Endothelial cell of umbilical vein (primary cell): ENCODE data around the gene USP47. TPM values are rescaled to one million over a fixed set of nuclear protein-coding genes. Genes with fewer than 3 reads are reported as not detected.

ENCODE experiments used
- BruUV-seq: library from RNA; stranded (reverse); fragments of 400-500 nt; replicated peaks from 2 replicates; lab custom pipeline; 2021; lab: Mats Ljungman, UMichigan
- CTCF ChIA-PET: fragments of 300-600, 350-600 bp; sonication (Branson Sonifier 250); formaldehyde crosslinking; loops from one replicate; lab custom pipeline; 2021; ENCODE audit warnings: antibody characterized with exemption, inconsistent platforms; lab: Charles Lee
- POLR2A ChIA-PET: fragments of 300-600, 350-600 bp; sonication (Branson Sonifier 250); formaldehyde crosslinking; loops from one replicate; lab custom pipeline; 2021; ENCODE audit warnings: antibody characterized with exemption, inconsistent platforms; lab: Charles Lee
- DNase-seq: peaks from one replicate; pipeline ENCODE4 v3.0.0-alpha.2; 2011; ENCODE audit warnings: low read depth, low spot score
- FAIRE-seq: peaks from 2 replicates; lab custom pipeline; 2011; peaks lifted over from hg19 to GRCh38; lab: Jason Lieb, UNC
- H2AFZ ChIP-seq: 2 replicates; pipeline ENCODE4 v1.6.0; 2012; ENCODE audit warnings: low read depth, low read length, control low read depth, inconsistent platforms
- H3K27ac ChIP-seq: 2 replicates; pipeline ENCODE4 v1.5.1; 2011; ENCODE audit warnings: low read depth, mild to moderate bottlenecking, control low read depth, low read length, moderate library complexity; ENCODE audit not compliant: insufficient read depth
- H3K27me3 ChIP-seq, 2 experiments: 2 replicates each; pipeline versions ENCODE4 v1.6.0 to v1.6.1; 2011; ENCODE audit warnings: low read length in 2 of 2, mixed read lengths in 1 of 2; ENCODE audit not compliant: control insufficient read depth in 2 of 2, insufficient read depth in 2 of 2
- H3K36me3 ChIP-seq, 2 experiments: 2 replicates in 1 of 2; 3 replicates in 1 of 2; pipeline ENCODE4 v1.5.1; 2011; ENCODE audit warnings: low read length in 2 of 2, mild to moderate bottlenecking in 1 of 2, moderate library complexity in 1 of 2; ENCODE audit not compliant: control insufficient read depth in 2 of 2, insufficient read depth in 2 of 2; ENCODE audit errors: extremely low read depth in 1 of 2
- H3K4me1 ChIP-seq: 3 replicates; pipeline ENCODE4 v1.5.1; 2011; ENCODE audit warnings: mild to moderate bottlenecking, low read length; ENCODE audit not compliant: control insufficient read depth, insufficient read depth; ENCODE audit errors: extremely low read depth
- H3K4me2 ChIP-seq: 2 replicates; pipeline ENCODE4 v1.6.1; 2011; ENCODE audit warnings: low read length, control low read depth, mixed read lengths; ENCODE audit not compliant: insufficient read depth
- H3K4me3 ChIP-seq, 3 experiments: fragments of 200-600 bp in 1 of 3; sonication (generic), shearing (Covaris generic) in 1 of 3; replicated peaks in 1 of 3; 2 replicates each; pipeline ENCODE4 v1.5.1; 2011 to 2016; ENCODE audit warnings: control low read depth in 3 of 3, low read length in 3 of 3, mild to moderate bottlenecking in 2 of 3, inconsistent platforms in 1 of 3, low read depth in 1 of 3, moderate library complexity in 1 of 3; ENCODE audit not compliant: insufficient read depth in 1 of 3
- H3K79me2 ChIP-seq: 2 replicates; pipeline ENCODE4 v1.6.0; 2012; ENCODE audit warnings: low read length, inconsistent platforms; ENCODE audit not compliant: control insufficient read depth, insufficient read depth
- H3K9ac ChIP-seq: replicated peaks from 2 replicates; pipeline ENCODE3; 2011; ENCODE audit warnings: low read length, control low read depth; ENCODE audit not compliant: insufficient read depth; ENCODE audit errors: extremely low read depth
- H3K9me1 ChIP-seq: replicated peaks from 3 replicates; pipeline ENCODE4 v1.6.0; 2011; ENCODE audit warnings: mild to moderate bottlenecking, low read length; ENCODE audit not compliant: control insufficient read depth, insufficient read depth; ENCODE audit errors: extremely low read depth
- H3K9me3 ChIP-seq: replicated peaks from 2 replicates; pipeline ENCODE4 v1.5.1; 2012; ENCODE audit warnings: low read length, inconsistent platforms; ENCODE audit not compliant: control insufficient read depth, insufficient read depth
- H4K20me1 ChIP-seq: replicated peaks from 2 replicates; pipeline ENCODE3; 2011; ENCODE audit warnings: mild to moderate bottlenecking, low read length; ENCODE audit not compliant: control insufficient read depth, insufficient read depth; ENCODE audit errors: extremely low read depth
- CTCF ChIP-seq, 2 donors: IDR thresholded peaks; 1 replicate in 1 of 2; 2 replicates in 1 of 2; pipeline ENCODE4 v1.5.1; 2011; ENCODE audit warnings: low read length in 2 of 2, mild to moderate bottlenecking in 2 of 2, moderate library complexity in 2 of 2, control low read depth in 1 of 2, inconsistent platforms in 1 of 2, low read depth in 1 of 2; ENCODE audit not compliant: insufficient read depth in 1 of 2; ENCODE audit errors: extremely low read depth in 1 of 2
- EZH2 ChIP-seq: IDR thresholded peaks from 2 replicates; pipeline ENCODE4 v1.6.1; 2012; ENCODE audit warnings: borderline replicate concordance, low read depth, mild to moderate bottlenecking, moderate library complexity, low read length, inconsistent platforms; ENCODE audit not compliant: severe bottlenecking
- FOS ChIP-seq: IDR thresholded peaks from 2 replicates; pipeline ENCODE4 v1.6.1; 2011; ENCODE audit warnings: mild to moderate bottlenecking, low read length, moderate library complexity, borderline replicate concordance; ENCODE audit not compliant: insufficient read depth
- GATA2 ChIP-seq: IDR thresholded peaks from 2 replicates; pipeline ENCODE4 v1.7.0; 2011; ENCODE audit warnings: low read depth, mild to moderate bottlenecking, moderate library complexity, mixed read lengths, low read length; ENCODE audit not compliant: insufficient read length, insufficient read depth
- JUN ChIP-seq: IDR thresholded peaks from 2 replicates; pipeline ENCODE4 v1.6.1; 2011; ENCODE audit warnings: borderline replicate concordance, low read depth; ENCODE audit not compliant: insufficient read length, insufficient read depth
- MAX ChIP-seq: IDR thresholded peaks from 2 replicates; pipeline ENCODE4 v1.6.1; 2011; ENCODE audit not compliant: insufficient read depth, insufficient read length
- MYC ChIP-seq: IDR thresholded peaks from one replicate; pipeline ENCODE4 v1.6.1; 2011; ENCODE audit warnings: mild to moderate bottlenecking, low read depth, low read length
- POLR2A ChIP-seq: IDR thresholded peaks from 2 replicates; pipeline ENCODE4 v1.6.1; 2012; ENCODE audit warnings: low read depth, mild to moderate bottlenecking, control low read depth, low read length
- POLR2AphosphoS5 ChIP-seq: IDR thresholded peaks from 2 replicates; pipeline ENCODE4 v1.6.1; 2012; ENCODE audit warnings: low read depth, mild to moderate bottlenecking, control low read depth, low read length, moderate library complexity; ENCODE audit not compliant: insufficient read depth
- dilution Hi-C: fragments of 300-500 bp; cut with MboI; formaldehyde crosslinking; loops from one replicate; pipeline ENCODE4 v1.15.0; 2019; ENCODE audit warnings: low sequenced_read_pairs; ENCODE audit not compliant: extremely low pct_ligation_motif_present
- intact Hi-C: fragments of 100-400 bp; cut with micrococcal nuclease; formaldehyde crosslinking; loops from one replicate; pipeline ENCODE4 v1.10.0; 2022
- polyA plus RNA-seq, 4 experiments: library from polyadenylated mRNA; depleted of rRNA in 3 of 4; stranded (reverse) in 3 of 4; unstranded in 1 of 4; fragments of >200 nt; gene quantifications; 2 replicates each; pipeline versions ENCODE4 v1.2.1 to v1.2.3, GENCODE V29; 2011 to 2012; ENCODE audit warnings: missing spikeins in 1 of 4
- total RNA-seq: library from RNA; stranded (reverse); gene quantifications from 2 replicates; pipeline ENCODE4 v1.2.3, GENCODE V29; 2021

USP47 gene
- total and polyA plus RNA-seq, 2 donors (not counting 3 experiments of a cell fraction or from before 2014, with no cell fraction given), result 7.8 to 38.0 TPM

DNA sequence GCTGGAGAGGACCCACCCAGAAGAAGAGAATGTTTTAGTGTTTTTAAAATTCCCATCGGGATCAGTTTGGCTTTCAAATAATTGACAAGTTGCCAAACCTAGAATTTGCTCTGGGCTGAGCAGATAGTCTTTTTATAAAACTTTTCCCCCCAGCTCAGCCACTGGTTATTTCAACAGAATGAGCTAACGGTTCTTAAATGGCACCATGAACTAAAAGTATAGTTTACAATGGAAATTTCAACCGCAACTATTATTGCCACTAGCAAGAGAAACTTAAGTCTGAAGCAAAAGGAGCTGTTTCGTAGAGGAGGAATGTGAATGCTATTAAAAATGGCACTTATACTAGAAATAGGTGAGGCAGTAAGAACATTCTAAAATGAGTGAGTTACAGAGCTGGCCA, 163.3 kb downstream of the USP47 start:
- TSS peak; percentile 9 for BruUV-seq
- Histone ChIP-seq H3K9me3 (no peaks in the 10 kb centered on the region), H3K9me1 (no peaks in the 10 kb centered on the region), H3K9ac (no peak overlapping the region), H2AFZ (no peak overlapping the region), H3K27ac (peak overlapping the region; percentile 37), H3K27me3 (no peaks in the 10 kb centered on the region), H3K79me2 (no peaks in the 10 kb centered on the region), H3K4me1 (peaks cover 37% of the 10 kb centered on the region), H3K4me3 (peak overlapping the region in 1 of 3 experiments; percentile 6), H3K36me3 (peaks cover 4 to 8% of the 10 kb centered on the region in 2 experiments), H4K20me1 (no peaks in the 10 kb centered on the region), H3K4me2 (peak overlapping the region; percentile 69)
- ChIA-PET POLR2A (interaction anchor here (0.5 kb wide), 1 partner anchor 36 kb away, joined by 4 read pairs; no protein-coding TSS in a partner anchor), CTCF (interaction anchor here (1.1 to 3.4 kb wide), 8 partner anchors 11 to 277 kb away, joined by 3 to 17 read pairs (median 10); no protein-coding TSS in a partner anchor)
- intact Hi-C loops (loop anchor here (1.0 kb wide), 2 partner anchors 26 to 39 kb away; no protein-coding TSS in a partner anchor), dilution Hi-C loops (no loop called here)
- TF ChIP-seq FOS, result no peak
- TF ChIP-seq CTCF (IDR thresholded peaks at IDR 0.05; ENCODE audit: extremely low read depth in 1 of 2, insufficient read depth in 1 of 2, low read depth in 1 of 2, low read length in 2 of 2), result no peak
- TF ChIP-seq MYC, result no peak
- TF ChIP-seq JUN, result no peak
- TF ChIP-seq MAX, result no peak
- no peak for TF ChIP-seq POLR2AphosphoS5
- no peak for TF ChIP-seq GATA2
- TF ChIP-seq POLR2A, result no peak
- TF ChIP-seq EZH2, result no peak
- FAIRE-seq (no peak), DNase-seq (no peak)
